ENCODE results near the gene NOP56. TPM values are rescaled to one million over a fixed set of nuclear protein-coding genes. Genes with fewer than 3 reads are reported as not detected.
A peak's percentile ranks its signal among the peaks of the same experiment; 100 is the strongest.

Gene NOP56
- total and polyA plus RNA-seq, 9 of the 15 experiments (the other 6 are each of a cell fraction or from before 2014, with no cell fraction given) = 295 to 697 (median 439) TPM

DNA sequence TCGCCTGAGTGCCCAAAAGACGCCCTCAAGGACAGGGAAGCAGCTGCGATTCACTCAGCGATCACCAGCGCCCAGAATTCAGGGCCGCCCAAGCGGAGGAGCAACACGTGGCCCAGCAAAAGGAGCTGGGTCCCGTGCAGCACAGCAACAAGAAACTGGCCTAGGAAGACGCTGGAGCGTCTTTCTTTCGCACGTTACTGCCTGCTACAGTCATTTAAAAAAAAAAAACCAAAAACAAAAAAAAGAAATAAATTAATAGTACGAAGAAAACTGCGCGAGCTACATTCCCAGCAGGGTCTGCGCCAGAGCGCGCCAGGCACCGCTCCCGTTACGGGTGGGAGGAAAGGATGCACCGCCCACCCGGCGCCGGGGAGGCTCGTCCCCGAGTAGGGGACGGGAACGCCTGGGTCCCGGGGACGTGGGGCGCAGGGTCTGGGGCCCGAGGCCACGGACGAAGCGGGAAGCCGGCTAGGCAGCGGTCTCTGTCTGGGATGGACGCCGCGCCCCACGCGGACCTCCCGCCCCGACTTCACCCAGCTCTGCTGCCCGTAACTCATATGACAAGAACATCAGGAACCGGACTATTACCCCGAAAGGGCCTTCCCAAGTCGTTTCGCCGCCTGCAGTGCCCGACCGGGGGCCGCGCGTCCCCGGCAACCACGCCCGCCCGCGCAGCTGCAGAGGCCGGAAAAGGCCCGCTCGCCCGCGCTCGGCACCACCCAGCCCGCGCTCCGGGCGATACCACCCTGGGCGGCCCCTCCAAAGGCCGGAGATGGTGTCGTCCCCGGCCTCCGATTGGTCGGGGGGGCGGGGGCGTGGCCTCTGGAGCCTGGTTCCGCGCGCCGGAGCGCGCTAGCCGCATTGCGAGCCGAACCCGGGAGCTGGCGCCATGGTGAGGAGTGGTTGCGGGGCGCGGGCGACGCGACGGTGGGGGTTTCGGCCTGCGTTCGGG, at the start of gene NOP56 (continued):
- TF ChIP-seq XRCC3 (IDR thresholded peaks at IDR 0.05) (no peak), NFE2 (IDR thresholded peaks at IDR 0.05; ENCODE audit: low read depth) (no peak), POLR2G (IDR thresholded peaks at IDR 0.05; ENCODE audit: low read depth, low read length) (peak; percentile 99), POU5F1 (IDR thresholded peaks at IDR 0.05; ENCODE audit: borderline replicate concordance, low read depth, low read length, partially characterized antibody) (no peak), ZNF232 (CRISPR knock-in tag; IDR thresholded peaks at IDR 0.05) (0 out of 2 replicates have a peak, but pooled peaks have one; percentile 34), ZNF384 (IDR thresholded peaks at IDR 0.05; ENCODE audit: low read depth, low read length) (no peak), SP1 (CRISPR knock-in tag; IDR thresholded peaks at IDR 0.05) (peak; percentile 88), ZNF77 (CRISPR knock-in tag; IDR thresholded peaks at IDR 0.05) (no peak), ZNF133 (CRISPR knock-in tag; IDR thresholded peaks at IDR 0.05) (no peak), FOSL1 (tag; conservative IDR thresholded peaks at IDR 0.05) (peak; percentile 24; the same call in 1 of the 2 replicates), KDM2B (CRISPR knock-in tag; IDR thresholded peaks at IDR 0.05) (no peak), ETV5 (CRISPR knock-in tag; IDR thresholded peaks at IDR 0.05; ENCODE audit: low read depth) (peak; percentile 85; the same call in 1 of the 2 replicates), FOXA1 (IDR thresholded peaks at IDR 0.05; ENCODE audit: borderline replicate concordance) (no peak), ZNF589 (CRISPR knock-in tag; IDR thresholded peaks at IDR 0.05; ENCODE audit: low read depth) (no peak)
- TF ChIP-seq, protein P1, sequence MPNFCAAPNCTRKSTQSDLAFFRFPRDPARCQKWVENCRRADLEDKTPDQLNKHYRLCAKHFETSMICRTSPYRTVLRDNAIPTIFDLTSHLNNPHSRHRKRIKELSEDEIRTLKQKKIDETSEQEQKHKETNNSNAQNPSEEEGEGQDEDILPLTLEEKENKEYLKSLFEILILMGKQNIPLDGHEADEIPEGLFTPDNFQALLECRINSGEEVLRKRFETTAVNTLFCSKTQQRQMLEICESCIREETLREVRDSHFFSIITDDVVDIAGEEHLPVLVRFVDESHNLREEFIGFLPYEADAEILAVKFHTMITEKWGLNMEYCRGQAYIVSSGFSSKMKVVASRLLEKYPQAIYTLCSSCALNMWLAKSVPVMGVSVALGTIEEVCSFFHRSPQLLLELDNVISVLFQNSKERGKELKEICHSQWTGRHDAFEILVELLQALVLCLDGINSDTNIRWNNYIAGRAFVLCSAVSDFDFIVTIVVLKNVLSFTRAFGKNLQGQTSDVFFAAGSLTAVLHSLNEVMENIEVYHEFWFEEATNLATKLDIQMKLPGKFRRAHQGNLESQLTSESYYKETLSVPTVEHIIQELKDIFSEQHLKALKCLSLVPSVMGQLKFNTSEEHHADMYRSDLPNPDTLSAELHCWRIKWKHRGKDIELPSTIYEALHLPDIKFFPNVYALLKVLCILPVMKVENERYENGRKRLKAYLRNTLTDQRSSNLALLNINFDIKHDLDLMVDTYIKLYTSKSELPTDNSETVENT (CRISPR knock-in tag; IDR thresholded peaks at IDR 0.05) = no peak
- TF ChIP-seq, protein P2, sequence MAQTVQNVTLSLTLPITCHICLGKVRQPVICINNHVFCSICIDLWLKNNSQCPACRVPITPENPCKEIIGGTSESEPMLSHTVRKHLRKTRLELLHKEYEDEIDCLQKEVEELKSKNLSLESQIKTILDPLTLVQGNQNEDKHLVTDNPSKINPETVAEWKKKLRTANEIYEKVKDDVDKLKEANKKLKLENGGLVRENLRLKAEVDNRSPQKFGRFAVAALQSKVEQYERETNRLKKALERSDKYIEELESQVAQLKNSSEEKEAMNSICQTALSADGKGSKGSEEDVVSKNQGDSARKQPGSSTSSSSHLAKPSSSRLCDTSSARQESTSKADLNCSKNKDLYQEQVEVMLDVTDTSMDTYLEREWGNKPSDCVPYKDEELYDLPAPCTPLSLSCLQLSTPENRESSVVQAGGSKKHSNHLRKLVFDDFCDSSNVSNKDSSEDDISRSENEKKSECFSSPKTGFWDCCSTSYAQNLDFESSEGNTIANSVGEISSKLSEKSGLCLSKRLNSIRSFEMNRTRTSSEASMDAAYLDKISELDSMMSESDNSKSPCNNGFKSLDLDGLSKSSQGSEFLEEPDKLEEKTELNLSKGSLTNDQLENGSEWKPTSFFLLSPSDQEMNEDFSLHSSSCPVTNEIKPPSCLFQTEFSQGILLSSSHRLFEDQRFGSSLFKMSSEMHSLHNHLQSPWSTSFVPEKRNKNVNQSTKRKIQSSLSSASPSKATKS (CRISPR knock-in tag; IDR thresholded peaks at IDR 0.05) = no peak
- TF ChIP-seq, protein P3, sequence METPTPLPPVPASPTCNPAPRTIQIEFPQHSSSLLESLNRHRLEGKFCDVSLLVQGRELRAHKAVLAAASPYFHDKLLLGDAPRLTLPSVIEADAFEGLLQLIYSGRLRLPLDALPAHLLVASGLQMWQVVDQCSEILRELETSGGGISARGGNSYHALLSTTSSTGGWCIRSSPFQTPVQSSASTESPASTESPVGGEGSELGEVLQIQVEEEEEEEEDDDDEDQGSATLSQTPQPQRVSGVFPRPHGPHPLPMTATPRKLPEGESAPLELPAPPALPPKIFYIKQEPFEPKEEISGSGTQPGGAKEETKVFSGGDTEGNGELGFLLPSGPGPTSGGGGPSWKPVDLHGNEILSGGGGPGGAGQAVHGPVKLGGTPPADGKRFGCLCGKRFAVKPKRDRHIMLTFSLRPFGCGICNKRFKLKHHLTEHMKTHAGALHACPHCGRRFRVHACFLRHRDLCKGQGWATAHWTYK (CRISPR knock-in tag; IDR thresholded peaks at IDR 0.05) = no peak; the same call in 1 of the 2 replicates
- TF ChIP-seq, protein P4, sequence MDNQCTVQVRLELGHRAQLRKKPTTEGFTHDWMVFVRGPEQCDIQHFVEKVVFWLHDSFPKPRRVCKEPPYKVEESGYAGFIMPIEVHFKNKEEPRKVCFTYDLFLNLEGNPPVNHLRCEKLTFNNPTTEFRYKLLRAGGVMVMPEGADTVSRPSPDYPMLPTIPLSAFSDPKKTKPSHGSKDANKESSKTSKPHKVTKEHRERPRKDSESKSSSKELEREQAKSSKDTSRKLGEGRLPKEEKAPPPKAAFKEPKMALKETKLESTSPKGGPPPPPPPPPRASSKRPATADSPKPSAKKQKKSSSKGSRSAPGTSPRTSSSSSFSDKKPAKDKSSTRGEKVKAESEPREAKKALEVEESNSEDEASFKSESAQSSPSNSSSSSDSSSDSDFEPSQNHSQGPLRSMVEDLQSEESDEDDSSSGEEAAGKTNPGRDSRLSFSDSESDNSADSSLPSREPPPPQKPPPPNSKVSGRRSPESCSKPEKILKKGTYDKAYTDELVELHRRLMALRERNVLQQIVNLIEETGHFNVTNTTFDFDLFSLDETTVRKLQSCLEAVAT (IDR thresholded peaks at IDR 0.05) = peak; percentile 60 to 64; a peak in 1 of 4 replicates
- TF ChIP-seq, protein P5, sequence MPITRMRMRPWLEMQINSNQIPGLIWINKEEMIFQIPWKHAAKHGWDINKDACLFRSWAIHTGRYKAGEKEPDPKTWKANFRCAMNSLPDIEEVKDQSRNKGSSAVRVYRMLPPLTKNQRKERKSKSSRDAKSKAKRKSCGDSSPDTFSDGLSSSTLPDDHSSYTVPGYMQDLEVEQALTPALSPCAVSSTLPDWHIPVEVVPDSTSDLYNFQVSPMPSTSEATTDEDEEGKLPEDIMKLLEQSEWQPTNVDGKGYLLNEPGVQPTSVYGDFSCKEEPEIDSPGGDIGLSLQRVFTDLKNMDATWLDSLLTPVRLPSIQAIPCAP (CRISPR knock-in tag; IDR thresholded peaks at IDR 0.05; ENCODE audit: borderline replicate concordance) = no peak

Data from K562 (cell line).